Measurements from ENCODE around the gene PRKG1.

DNA sequence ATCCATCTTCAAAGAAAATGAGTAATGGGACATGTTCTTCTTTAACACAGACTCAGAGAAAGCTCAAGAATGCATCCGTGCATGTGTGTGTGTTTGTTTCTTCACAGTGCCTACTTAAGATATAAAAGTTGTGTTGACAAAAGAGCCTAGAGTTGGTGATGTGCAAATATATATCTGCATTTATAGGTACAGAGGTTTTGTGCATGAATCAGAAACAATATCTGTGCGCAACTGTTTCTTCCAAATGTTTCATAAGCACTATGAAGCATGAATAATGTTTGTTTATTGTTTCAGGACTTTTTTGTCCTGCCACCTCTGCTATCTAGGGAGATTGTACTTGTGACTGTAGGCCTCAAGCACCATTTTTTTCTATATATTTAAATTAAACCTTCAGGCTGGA is 395.4 kb downstream of the PRKG1 start:
- TF ChIP-seq, protein P1, sequence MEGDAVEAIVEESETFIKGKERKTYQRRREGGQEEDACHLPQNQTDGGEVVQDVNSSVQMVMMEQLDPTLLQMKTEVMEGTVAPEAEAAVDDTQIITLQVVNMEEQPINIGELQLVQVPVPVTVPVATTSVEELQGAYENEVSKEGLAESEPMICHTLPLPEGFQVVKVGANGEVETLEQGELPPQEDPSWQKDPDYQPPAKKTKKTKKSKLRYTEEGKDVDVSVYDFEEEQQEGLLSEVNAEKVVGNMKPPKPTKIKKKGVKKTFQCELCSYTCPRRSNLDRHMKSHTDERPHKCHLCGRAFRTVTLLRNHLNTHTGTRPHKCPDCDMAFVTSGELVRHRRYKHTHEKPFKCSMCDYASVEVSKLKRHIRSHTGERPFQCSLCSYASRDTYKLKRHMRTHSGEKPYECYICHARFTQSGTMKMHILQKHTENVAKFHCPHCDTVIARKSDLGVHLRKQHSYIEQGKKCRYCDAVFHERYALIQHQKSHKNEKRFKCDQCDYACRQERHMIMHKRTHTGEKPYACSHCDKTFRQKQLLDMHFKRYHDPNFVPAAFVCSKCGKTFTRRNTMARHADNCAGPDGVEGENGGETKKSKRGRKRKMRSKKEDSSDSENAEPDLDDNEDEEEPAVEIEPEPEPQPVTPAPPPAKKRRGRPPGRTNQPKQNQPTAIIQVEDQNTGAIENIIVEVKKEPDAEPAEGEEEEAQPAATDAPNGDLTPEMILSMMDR (IDR thresholded peaks at IDR 0.05; ENCODE audit: insufficient read depth, low read length), result no peak
- no peak for TF ChIP-seq GABPA (IDR thresholded peaks at IDR 0.05; ENCODE audit: low read depth)
- TF ChIP-seq POLR2AphosphoS5 (IDR thresholded peaks at IDR 0.05; ENCODE audit: low read depth), result no peak
- TF ChIP-seq, protein P2, sequence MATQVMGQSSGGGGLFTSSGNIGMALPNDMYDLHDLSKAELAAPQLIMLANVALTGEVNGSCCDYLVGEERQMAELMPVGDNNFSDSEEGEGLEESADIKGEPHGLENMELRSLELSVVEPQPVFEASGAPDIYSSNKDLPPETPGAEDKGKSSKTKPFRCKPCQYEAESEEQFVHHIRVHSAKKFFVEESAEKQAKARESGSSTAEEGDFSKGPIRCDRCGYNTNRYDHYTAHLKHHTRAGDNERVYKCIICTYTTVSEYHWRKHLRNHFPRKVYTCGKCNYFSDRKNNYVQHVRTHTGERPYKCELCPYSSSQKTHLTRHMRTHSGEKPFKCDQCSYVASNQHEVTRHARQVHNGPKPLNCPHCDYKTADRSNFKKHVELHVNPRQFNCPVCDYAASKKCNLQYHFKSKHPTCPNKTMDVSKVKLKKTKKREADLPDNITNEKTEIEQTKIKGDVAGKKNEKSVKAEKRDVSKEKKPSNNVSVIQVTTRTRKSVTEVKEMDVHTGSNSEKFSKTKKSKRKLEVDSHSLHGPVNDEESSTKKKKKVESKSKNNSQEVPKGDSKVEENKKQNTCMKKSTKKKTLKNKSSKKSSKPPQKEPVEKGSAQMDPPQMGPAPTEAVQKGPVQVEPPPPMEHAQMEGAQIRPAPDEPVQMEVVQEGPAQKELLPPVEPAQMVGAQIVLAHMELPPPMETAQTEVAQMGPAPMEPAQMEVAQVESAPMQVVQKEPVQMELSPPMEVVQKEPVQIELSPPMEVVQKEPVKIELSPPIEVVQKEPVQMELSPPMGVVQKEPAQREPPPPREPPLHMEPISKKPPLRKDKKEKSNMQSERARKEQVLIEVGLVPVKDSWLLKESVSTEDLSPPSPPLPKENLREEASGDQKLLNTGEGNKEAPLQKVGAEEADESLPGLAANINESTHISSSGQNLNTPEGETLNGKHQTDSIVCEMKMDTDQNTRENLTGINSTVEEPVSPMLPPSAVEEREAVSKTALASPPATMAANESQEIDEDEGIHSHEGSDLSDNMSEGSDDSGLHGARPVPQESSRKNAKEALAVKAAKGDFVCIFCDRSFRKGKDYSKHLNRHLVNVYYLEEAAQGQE (IDR thresholded peaks at IDR 0.05; ENCODE audit: insufficient replicate concordance, low read depth), result no peak
- TF ChIP-seq SPI1 (IDR thresholded peaks at IDR 0.05; ENCODE audit: borderline replicate concordance, low read depth), result no peak

All from HL-60 (cell line).